Mucosa of rectum (tissue), 2 donors: ENCODE results near the gene CCDC12.

ENCODE experiments used
- H3K27ac ChIP-seq, 2 donors: one replicate each; pipeline ENCODE4 v1.7.0; 2013; ENCODE audit warnings: inconsistent platforms in 2 of 2, low read depth in 2 of 2, low read length in 2 of 2
- H3K27me3 ChIP-seq, 2 donors: one replicate each; pipeline ENCODE4 v1.7.0; 2013; ENCODE audit warnings: low read length in 2 of 2; ENCODE audit not compliant: control insufficient read depth in 2 of 2, insufficient read depth in 2 of 2
- H3K36me3 ChIP-seq, 2 donors: one replicate each; pipeline ENCODE4 v1.7.0; 2013; ENCODE audit warnings: low read length in 2 of 2; ENCODE audit not compliant: control insufficient read depth in 2 of 2, insufficient read depth in 2 of 2
- H3K4me1 ChIP-seq, 2 donors: one replicate each; pipeline ENCODE4 v1.7.0; 2013; ENCODE audit warnings: low read length in 2 of 2, mild to moderate bottlenecking in 1 of 2; ENCODE audit not compliant: control insufficient read depth in 2 of 2, insufficient read depth in 2 of 2
- H3K4me3 ChIP-seq, 2 donors: one replicate each; pipeline ENCODE4 v1.7.0; 2013; ENCODE audit warnings: low read length in 2 of 2
- H3K9ac ChIP-seq, 2 donors: one replicate each; pipeline ENCODE4 v1.7.0; 2013; ENCODE audit warnings: low read length in 2 of 2, low read depth in 1 of 2, mild to moderate bottlenecking in 1 of 2
- H3K9me3 ChIP-seq, 2 donors: one replicate each; pipeline ENCODE4 v1.7.0; 2013; ENCODE audit warnings: low read length in 2 of 2; ENCODE audit not compliant: control insufficient read depth in 2 of 2
- donor health status: healthy.
- donor health status: Normal muscosa, but diverticular disease.

The CCDC12 gene

GRCh38 chr3:46948830-46949671 lies 27.5 kb downstream of the CCDC12 start:
- Histone ChIP-seq H3K4me3 (peak overlapping the region in 1 of 2 donors; percentile 55), H3K9ac (peak overlapping the region; percentile 6 to 18), H3K27me3 (no peaks in the 10 kb centered on the region), H3K36me3 (peaks cover 0 to 3% of the 10 kb centered on the region in 2 donors), H3K27ac (peak overlapping the region; percentile 88 to 93), H3K9me3 (no peaks in the 10 kb centered on the region), H3K4me1 (peaks cover 63 to 65% of the 10 kb centered on the region in 2 donors)

GRCh38 chr3:46947981-46948791 lies 28.4 kb downstream of the CCDC12 start:
- peak overlapping the region; percentile 38 to 69 for H3K9ac ChIP-seq
- peaks cover 69 to 71% of the 10 kb centered on the region in 2 donors for H3K4me1 ChIP-seq
- H3K36me3 ChIP-seq: peaks cover 0 to 3% of the 10 kb centered on the region in 2 donors
- peak overlapping the region; percentile 18 to 55 for H3K4me3 ChIP-seq
- no peaks in the 10 kb centered on the region for H3K9me3 ChIP-seq
- H3K27me3 ChIP-seq: no peaks in the 10 kb centered on the region
- peak overlapping the region; percentile 88 to 93 for H3K27ac ChIP-seq

- Histone ChIP-seq H3K4me3 (peak overlapping the region; percentile 31 to 49), H3K4me1 (peaks cover 76 to 78% of the 10 kb centered on the region in 2 donors), H3K9ac (peak overlapping the region; percentile 38 to 69), H3K27me3 (no peaks in the 10 kb centered on the region), H3K27ac (peak overlapping the region; percentile 88 to 93), H3K9me3 (no peaks in the 10 kb centered on the region), H3K36me3 (peaks cover 0 to 3% of the 10 kb centered on the region in 2 donors)
These were observed 29.0 kb downstream of the CCDC12 start for GRCh38 chr3:46947546-46947901.

GRCh38 chr3:46946856-46947545 lies 29.5 kb downstream of the CCDC12 start:
- Histone ChIP-seq H3K27ac (peak overlapping the region; percentile 88 to 93), H3K4me3 (peak overlapping the region; percentile 31 to 49)

GRCh38 chr3:46946416-46946815 lies 30.1 kb downstream of the CCDC12 start:
- Histone ChIP-seq H3K9ac (peak overlapping the region in 1 of 2 donors; percentile 69), H3K36me3 (peaks cover 0 to 3% of the 10 kb centered on the region in 2 donors), H3K9me3 (no peaks in the 10 kb centered on the region), H3K27ac (peak overlapping the region; percentile 88 to 93), H3K4me3 (no peak overlapping the region), H3K27me3 (no peaks in the 10 kb centered on the region), H3K4me1 (peaks cover 86 to 89% of the 10 kb centered on the region in 2 donors)

More at GRCh38 chr3:46946856-46947545, 29.5 kb downstream of the CCDC12 start:
- Histone ChIP-seq H3K4me1 (peaks cover 81 to 83% of the 10 kb centered on the region in 2 donors), H3K9me3 (no peaks in the 10 kb centered on the region), H3K27me3 (no peaks in the 10 kb centered on the region), H3K9ac (peak overlapping the region; percentile 38 to 69), H3K36me3 (peaks cover 0 to 3% of the 10 kb centered on the region in 2 donors)

- H3K9ac ChIP-seq: peak overlapping the region; percentile 60 to 68
- peaks cover 0 to 19% of the 10 kb centered on the region in 2 donors for H3K36me3 ChIP-seq
- H3K4me1 ChIP-seq: peaks cover 77% of the 10 kb centered on the region in 2 donors
- no peak overlapping the region for H3K4me3 ChIP-seq
- H3K27me3 ChIP-seq: no peaks in the 10 kb centered on the region
- H3K9me3 ChIP-seq: no peaks in the 10 kb centered on the region
- peak overlapping the region; percentile 88 to 90 for H3K27ac ChIP-seq
These were observed 32.4 kb downstream of the CCDC12 start for GRCh38 chr3:46944191-46944590.

- H3K27ac ChIP-seq: peak overlapping the region; percentile 88 to 90
- peak overlapping the region; percentile 44 to 60 for H3K4me3 ChIP-seq
- H3K27me3 ChIP-seq: no peaks in the 10 kb centered on the region
- no peaks in the 10 kb centered on the region for H3K9me3 ChIP-seq
- H3K4me1 ChIP-seq: peaks cover 70 to 76% of the 10 kb centered on the region in 2 donors
- H3K9ac ChIP-seq: peak overlapping the region; percentile 60 to 68
- peaks cover 0 to 23% of the 10 kb centered on the region in 2 donors for H3K36me3 ChIP-seq
These were observed 33.0 kb downstream of the CCDC12 start for GRCh38 chr3:46943237-46944187.

- Histone ChIP-seq H3K4me3 (peak overlapping the region; percentile 44 to 60), H3K9me3 (no peaks in the 10 kb centered on the region), H3K9ac (peak overlapping the region; percentile 60 to 68), H3K36me3 (peaks cover 5 to 30% of the 10 kb centered on the region in 2 donors), H3K4me1 (peaks cover 62 to 67% of the 10 kb centered on the region in 2 donors), H3K27ac (peak overlapping the region; percentile 88 to 90), H3K27me3 (no peaks in the 10 kb centered on the region)
These were observed 33.9 kb downstream of the CCDC12 start for GRCh38 chr3:46942481-46943236.
